ENCODE data around the gene ATP2C2.

The ATP2C2 gene

DNA sequence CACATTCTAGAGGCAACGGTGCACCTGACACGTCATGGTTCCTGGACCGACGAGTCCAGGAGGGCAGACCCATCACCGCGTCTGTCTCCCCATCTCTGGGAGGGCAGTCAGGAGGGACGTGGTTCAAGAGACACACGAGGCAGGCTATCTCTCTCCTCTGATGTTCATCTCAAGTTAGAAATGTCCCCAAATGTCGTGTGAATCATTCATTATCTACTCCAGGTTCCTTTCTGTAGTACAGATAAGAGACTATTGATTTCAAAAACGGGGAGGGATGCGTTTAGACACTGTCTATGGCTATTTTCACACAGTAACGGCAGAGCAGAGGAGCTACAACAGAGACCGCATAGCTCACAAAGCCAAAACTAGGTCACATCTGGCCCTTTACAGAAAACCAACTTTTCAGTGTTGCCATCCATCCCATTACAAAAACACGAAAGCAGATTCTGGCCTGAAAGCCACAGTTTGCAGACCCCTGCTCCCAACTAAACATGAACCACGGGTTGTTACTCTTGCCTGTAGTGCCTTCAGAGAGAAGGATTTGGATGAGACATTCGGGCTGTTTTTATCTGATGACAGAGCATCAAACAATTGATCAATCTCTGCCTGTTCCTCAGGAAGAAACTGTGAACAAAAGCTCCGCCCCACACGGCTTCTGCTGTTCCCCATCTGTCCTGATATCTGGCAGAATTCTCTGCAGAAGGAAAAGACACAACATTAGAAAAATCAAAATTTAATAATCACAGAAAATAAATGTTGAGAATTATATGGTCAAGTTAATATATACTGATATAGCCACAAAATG, 129.3 kb downstream of the ATP2C2 start:
- TF ChIP-seq ARNTL (CRISPR knock-in tag; IDR thresholded peaks at IDR 0.05; ENCODE audit: borderline replicate concordance, low read depth) (no peak), BACH2 (CRISPR knock-in tag; IDR thresholded peaks at IDR 0.05; ENCODE audit: borderline replicate concordance) (no peak), ZNF8 (CRISPR knock-in tag; IDR thresholded peaks at IDR 0.05) (no peak), CSDC2 (CRISPR knock-in tag; IDR thresholded peaks at IDR 0.05) (no peak), ESRRG (CRISPR knock-in tag; IDR thresholded peaks at IDR 0.05) (no peak), PPARA (CRISPR knock-in tag; IDR thresholded peaks at IDR 0.05; ENCODE audit: borderline replicate concordance) (no peak), ISL1 (CRISPR knock-in tag; IDR thresholded peaks at IDR 0.05) (no peak), GLIS3 (CRISPR knock-in tag; IDR thresholded peaks at IDR 0.05) (no peak), ZNF70 (CRISPR knock-in tag; IDR thresholded peaks at IDR 0.05) (no peak)
- TF ChIP-seq, protein P1, sequence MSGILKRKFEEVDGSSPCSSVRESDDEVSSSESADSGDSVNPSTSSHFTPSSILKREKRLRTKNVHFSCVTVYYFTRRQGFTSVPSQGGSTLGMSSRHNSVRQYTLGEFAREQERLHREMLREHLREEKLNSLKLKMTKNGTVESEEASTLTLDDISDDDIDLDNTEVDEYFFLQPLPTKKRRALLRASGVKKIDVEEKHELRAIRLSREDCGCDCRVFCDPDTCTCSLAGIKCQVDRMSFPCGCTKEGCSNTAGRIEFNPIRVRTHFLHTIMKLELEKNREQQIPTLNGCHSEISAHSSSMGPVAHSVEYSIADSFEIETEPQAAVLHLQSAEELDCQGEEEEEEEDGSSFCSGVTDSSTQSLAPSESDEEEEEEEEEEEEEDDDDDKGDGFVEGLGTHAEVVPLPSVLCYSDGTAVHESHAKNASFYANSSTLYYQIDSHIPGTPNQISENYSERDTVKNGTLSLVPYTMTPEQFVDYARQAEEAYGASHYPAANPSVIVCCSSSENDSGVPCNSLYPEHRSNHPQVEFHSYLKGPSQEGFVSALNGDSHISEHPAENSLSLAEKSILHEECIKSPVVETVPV (CRISPR knock-in tag; IDR thresholded peaks at IDR 0.05): no peak
- TF ChIP-seq, protein P2, sequence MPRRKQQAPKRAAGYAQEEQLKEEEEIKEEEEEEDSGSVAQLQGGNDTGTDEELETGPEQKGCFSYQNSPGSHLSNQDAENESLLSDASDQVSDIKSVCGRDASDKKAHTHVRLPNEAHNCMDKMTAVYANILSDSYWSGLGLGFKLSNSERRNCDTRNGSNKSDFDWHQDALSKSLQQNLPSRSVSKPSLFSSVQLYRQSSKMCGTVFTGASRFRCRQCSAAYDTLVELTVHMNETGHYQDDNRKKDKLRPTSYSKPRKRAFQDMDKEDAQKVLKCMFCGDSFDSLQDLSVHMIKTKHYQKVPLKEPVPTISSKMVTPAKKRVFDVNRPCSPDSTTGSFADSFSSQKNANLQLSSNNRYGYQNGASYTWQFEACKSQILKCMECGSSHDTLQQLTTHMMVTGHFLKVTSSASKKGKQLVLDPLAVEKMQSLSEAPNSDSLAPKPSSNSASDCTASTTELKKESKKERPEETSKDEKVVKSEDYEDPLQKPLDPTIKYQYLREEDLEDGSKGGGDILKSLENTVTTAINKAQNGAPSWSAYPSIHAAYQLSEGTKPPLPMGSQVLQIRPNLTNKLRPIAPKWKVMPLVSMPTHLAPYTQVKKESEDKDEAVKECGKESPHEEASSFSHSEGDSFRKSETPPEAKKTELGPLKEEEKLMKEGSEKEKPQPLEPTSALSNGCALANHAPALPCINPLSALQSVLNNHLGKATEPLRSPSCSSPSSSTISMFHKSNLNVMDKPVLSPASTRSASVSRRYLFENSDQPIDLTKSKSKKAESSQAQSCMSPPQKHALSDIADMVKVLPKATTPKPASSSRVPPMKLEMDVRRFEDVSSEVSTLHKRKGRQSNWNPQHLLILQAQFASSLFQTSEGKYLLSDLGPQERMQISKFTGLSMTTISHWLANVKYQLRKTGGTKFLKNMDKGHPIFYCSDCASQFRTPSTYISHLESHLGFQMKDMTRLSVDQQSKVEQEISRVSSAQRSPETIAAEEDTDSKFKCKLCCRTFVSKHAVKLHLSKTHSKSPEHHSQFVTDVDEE (CRISPR knock-in tag; IDR thresholded peaks at IDR 0.05): no peak
- TF ChIP-seq, protein P3, sequence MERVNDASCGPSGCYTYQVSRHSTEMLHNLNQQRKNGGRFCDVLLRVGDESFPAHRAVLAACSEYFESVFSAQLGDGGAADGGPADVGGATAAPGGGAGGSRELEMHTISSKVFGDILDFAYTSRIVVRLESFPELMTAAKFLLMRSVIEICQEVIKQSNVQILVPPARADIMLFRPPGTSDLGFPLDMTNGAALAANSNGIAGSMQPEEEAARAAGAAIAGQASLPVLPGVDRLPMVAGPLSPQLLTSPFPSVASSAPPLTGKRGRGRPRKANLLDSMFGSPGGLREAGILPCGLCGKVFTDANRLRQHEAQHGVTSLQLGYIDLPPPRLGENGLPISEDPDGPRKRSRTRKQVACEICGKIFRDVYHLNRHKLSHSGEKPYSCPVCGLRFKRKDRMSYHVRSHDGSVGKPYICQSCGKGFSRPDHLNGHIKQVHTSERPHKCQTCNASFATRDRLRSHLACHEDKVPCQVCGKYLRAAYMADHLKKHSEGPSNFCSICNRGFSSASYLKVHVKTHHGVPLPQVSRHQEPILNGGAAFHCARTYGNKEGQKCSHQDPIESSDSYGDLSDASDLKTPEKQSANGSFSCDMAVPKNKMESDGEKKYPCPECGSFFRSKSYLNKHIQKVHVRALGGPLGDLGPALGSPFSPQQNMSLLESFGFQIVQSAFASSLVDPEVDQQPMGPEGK (CRISPR knock-in tag; IDR thresholded peaks at IDR 0.05; ENCODE audit: borderline replicate concordance): no peak
- no peak for ATAC-seq

DNA sequence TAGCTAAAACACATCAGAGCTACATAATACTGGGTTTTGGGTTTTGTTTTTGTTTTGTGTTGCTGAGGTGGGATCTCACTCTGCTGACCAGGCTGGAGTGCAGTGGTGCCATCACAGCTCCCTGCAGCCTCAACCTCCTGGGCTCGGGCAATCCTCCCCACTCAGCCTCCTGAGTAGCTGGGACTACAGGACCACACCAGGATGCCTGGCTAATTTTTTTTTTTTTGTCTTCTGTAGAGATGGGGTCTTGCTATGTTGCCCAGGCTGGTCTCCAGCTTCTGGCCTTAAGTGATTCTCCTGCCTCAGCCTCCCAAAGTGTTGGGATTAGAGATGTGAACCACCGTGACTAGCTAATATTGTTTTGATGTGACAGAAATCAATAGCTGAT, 129.9 kb downstream of the ATP2C2 start:
- TF ChIP-seq, protein P4, sequence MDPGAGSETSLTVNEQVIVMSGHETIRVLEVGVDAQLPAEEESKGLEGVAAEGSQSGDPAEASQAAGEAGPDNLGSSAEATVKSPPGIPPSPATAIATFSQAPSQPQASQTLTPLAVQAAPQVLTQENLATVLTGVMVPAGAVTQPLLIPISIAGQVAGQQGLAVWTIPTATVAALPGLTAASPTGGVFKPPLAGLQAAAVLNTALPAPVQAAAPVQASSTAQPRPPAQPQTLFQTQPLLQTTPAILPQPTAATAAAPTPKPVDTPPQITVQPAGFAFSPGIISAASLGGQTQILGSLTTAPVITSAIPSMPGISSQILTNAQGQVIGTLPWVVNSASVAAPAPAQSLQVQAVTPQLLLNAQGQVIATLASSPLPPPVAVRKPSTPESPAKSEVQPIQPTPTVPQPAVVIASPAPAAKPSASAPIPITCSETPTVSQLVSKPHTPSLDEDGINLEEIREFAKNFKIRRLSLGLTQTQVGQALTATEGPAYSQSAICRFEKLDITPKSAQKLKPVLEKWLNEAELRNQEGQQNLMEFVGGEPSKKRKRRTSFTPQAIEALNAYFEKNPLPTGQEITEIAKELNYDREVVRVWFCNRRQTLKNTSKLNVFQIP (CRISPR knock-in tag; IDR thresholded peaks at IDR 0.05; ENCODE audit: borderline replicate concordance, low read depth): no peak
- no peak for TF ChIP-seq BACH2 (CRISPR knock-in tag; IDR thresholded peaks at IDR 0.05; ENCODE audit: borderline replicate concordance)
- no peak for ATAC-seq

DNA sequence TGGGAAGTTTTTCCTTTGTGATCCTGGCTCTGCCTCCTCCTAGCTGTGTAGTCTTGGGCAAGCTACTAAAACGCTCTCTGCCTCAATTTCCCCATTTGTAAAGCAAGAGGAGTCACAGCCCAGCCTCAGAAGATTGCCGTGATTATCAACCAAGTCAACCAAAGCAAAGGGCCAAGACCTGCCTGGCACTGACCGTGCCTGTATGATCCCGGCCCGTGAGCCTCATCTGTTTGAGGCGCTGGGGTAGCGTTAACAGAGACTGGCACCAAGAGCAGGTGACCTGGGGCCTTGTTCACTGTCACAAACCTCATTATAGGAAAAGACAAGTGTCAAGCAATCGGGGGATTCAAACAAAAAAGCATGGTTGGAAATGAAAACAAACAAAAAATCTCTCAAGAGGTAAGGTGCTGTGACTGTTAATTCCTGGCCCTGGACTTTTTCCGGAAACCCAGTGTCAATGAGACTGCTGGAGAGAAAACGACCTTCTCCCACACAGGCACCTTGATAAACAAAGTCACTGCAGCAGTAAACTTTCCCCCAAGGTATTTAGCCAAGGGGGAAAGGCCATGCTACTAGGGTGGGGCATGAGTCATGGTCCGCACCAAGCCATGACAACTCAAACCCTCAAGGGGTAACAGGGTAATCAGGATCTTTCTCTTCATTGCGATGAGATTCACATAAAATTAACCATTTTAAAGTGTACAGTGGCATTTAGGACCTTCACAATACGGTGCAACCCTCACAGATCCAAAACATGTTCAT, 130.7 kb downstream of the ATP2C2 start:
- no peak for ATAC-seq
- no peak for TF ChIP-seq SNAI2 (CRISPR knock-in tag; IDR thresholded peaks at IDR 0.05)
- no peak for TF ChIP-seq TCF4 (CRISPR knock-in tag; IDR thresholded peaks at IDR 0.05; ENCODE audit: borderline replicate concordance)
- TF ChIP-seq BACH2 (CRISPR knock-in tag; IDR thresholded peaks at IDR 0.05; ENCODE audit: borderline replicate concordance): no peak

DNA sequence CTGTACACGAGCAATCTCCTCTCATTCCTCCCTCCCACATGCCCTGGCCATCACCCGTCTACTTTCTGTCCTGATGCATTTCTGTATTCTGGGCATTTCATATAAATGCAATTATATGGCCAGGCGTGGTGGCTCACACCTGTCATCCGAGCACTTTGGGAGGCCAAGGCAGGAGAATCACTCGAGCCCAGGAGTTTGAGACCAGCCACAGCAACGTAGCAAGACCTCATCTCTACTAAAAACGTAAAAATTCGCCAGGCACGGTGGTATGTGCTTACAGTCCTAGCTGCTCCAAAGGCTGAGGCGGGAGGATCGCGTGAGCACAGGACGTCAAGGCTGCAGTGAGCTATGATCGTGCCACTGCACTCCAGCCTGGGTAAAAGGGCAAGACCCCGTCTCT, 131.3 kb downstream of the ATP2C2 start:
- ATAC-seq: no peak
- TF ChIP-seq CSDC2 (CRISPR knock-in tag; IDR thresholded peaks at IDR 0.05) (no peak), PPARA (CRISPR knock-in tag; IDR thresholded peaks at IDR 0.05; ENCODE audit: borderline replicate concordance) (no peak), ZNF565 (CRISPR knock-in tag; conservative IDR thresholded peaks at IDR 0.05; ENCODE audit: low read depth) (no peak), GLIS3 (CRISPR knock-in tag; IDR thresholded peaks at IDR 0.05) (no peak), ZNF8 (CRISPR knock-in tag; IDR thresholded peaks at IDR 0.05) (no peak)
- TF ChIP-seq, protein P1 (CRISPR knock-in tag; IDR thresholded peaks at IDR 0.05): no peak
- TF ChIP-seq, protein P5, sequence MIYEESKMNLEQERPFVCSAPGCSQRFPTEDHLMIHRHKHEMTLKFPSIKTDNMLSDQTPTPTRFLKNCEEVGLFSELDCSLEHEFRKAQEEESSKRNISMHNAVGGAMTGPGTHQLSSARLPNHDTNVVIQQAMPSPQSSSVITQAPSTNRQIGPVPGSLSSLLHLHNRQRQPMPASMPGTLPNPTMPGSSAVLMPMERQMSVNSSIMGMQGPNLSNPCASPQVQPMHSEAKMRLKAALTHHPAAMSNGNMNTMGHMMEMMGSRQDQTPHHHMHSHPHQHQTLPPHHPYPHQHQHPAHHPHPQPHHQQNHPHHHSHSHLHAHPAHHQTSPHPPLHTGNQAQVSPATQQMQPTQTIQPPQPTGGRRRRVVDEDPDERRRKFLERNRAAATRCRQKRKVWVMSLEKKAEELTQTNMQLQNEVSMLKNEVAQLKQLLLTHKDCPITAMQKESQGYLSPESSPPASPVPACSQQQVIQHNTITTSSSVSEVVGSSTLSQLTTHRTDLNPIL (CRISPR knock-in tag; IDR thresholded peaks at IDR 0.05; ENCODE audit: low read depth): no peak
- TF ChIP-seq, protein P2 (CRISPR knock-in tag; IDR thresholded peaks at IDR 0.05): no peak
